Trophoblast cell (in vitro differentiated cells and primary cell): ENCODE data around the gene PRELID2.

Experiments used
- DNase-seq, 2 donors: peaks; one replicate each; pipeline ENCODE4 v3.0.0-alpha.2; 2016
- H2AFZ ChIP-seq: 2 replicates; pipeline ENCODE4 v1.6.1; 2013; ENCODE audit warnings: low read length, moderate library complexity, mild to moderate bottlenecking; ENCODE audit not compliant: insufficient read depth, poor library complexity
- H2AK5ac ChIP-seq: 2 replicates; pipeline ENCODE4 v1.6.1; 2013; ENCODE audit warnings: mild to moderate bottlenecking, low read length
- H2BK120ac ChIP-seq: 2 replicates; pipeline ENCODE4 v1.6.1; 2013; ENCODE audit warnings: low read length, mild to moderate bottlenecking, moderate library complexity; ENCODE audit not compliant: insufficient read depth, poor library complexity
- H2BK12ac ChIP-seq: 2 replicates; pipeline ENCODE4 v1.6.1; 2013; ENCODE audit warnings: mild to moderate bottlenecking, low read length, moderate library complexity
- H2BK5ac ChIP-seq: 2 replicates; pipeline ENCODE4 v1.6.1; 2013; ENCODE audit warnings: low read length, low read depth, moderate library complexity, mild to moderate bottlenecking; ENCODE audit not compliant: poor library complexity
- H3K14ac ChIP-seq: 2 replicates; pipeline ENCODE4 v1.6.1; 2013; ENCODE audit warnings: mild to moderate bottlenecking, low read length
- H3K18ac ChIP-seq: 2 replicates; pipeline ENCODE4 v1.6.1; 2013; ENCODE audit warnings: mild to moderate bottlenecking, low read length
- H3K23ac ChIP-seq: 2 replicates; pipeline ENCODE4 v1.6.1; 2013; ENCODE audit warnings: low read length
- H3K27ac ChIP-seq: 2 replicates; pipeline ENCODE4 v1.5.1; 2013; ENCODE audit warnings: low read depth, mild to moderate bottlenecking, inconsistent platforms, low read length, moderate library complexity
- H3K27me3 ChIP-seq: 2 replicates; pipeline ENCODE4 v1.6.1; 2013; ENCODE audit warnings: inconsistent platforms, mild to moderate bottlenecking, low read length, moderate library complexity; ENCODE audit not compliant: insufficient read depth
- H3K36me3 ChIP-seq, 2 experiments: 1 replicate in 1 of 2; 2 replicates in 1 of 2; pipeline ENCODE4 v1.6.1; 2013; ENCODE audit warnings: low read length in 2 of 2, mild to moderate bottlenecking in 2 of 2, moderate library complexity in 1 of 2; ENCODE audit not compliant: insufficient read depth in 2 of 2, control insufficient read depth in 1 of 2
- H3K4ac ChIP-seq: 2 replicates; pipeline ENCODE4 v1.6.1; 2013; ENCODE audit warnings: low read depth, mild to moderate bottlenecking, low read length, moderate library complexity
- H3K4me1 ChIP-seq, 2 experiments: 1 replicate in 1 of 2; 2 replicates in 1 of 2; pipeline ENCODE4 v1.6.1; 2013; ENCODE audit warnings: low read length in 2 of 2, mild to moderate bottlenecking in 2 of 2, moderate library complexity in 1 of 2; ENCODE audit not compliant: insufficient read depth in 2 of 2, control insufficient read depth in 1 of 2
- H3K4me2 ChIP-seq: 2 replicates; pipeline ENCODE4 v1.6.1; 2013; ENCODE audit warnings: inconsistent platforms, mild to moderate bottlenecking, low read length, moderate library complexity
- H3K4me3 ChIP-seq: 2 replicates; pipeline ENCODE4 v1.5.1; 2013; ENCODE audit warnings: mild to moderate bottlenecking, low read depth, low read length, inconsistent platforms
- H3K79me1 ChIP-seq: one replicate; pipeline ENCODE4 v1.6.1; 2013; ENCODE audit warnings: low read length
- H3K79me2 ChIP-seq: 2 replicates; pipeline ENCODE4 v1.6.1; 2013; ENCODE audit warnings: low read length, mild to moderate bottlenecking; ENCODE audit not compliant: control insufficient read depth, insufficient read depth, poor library complexity
- H3K9ac ChIP-seq: 2 replicates; pipeline ENCODE4 v1.6.1; 2013; ENCODE audit warnings: mild to moderate bottlenecking, low read length
- H3K9me3 ChIP-seq: 2 replicates; pipeline ENCODE4 v1.6.1; 2013; ENCODE audit warnings: low read depth, mild to moderate bottlenecking, control low read depth, inconsistent platforms, low read length; ENCODE audit not compliant: insufficient read depth
- H4K12ac ChIP-seq: 2 replicates; pipeline ENCODE4 v1.6.1; 2013; ENCODE audit warnings: low read depth, mild to moderate bottlenecking, low read length, moderate library complexity
- H4K8ac ChIP-seq: 2 replicates; pipeline ENCODE4 v1.6.1; 2013; ENCODE audit warnings: low read depth, mild to moderate bottlenecking, low read length, moderate library complexity
- H4K91ac ChIP-seq: one replicate; pipeline ENCODE4 v1.6.1; 2013; ENCODE audit warnings: low read depth, mild to moderate bottlenecking, low read length, moderate library complexity
- WGBS: extraction: QIAGEN DNeasy Blood & Tissue Kit; methylation state at CpG from one replicate; pipeline ENCODE4 v1.1.7; 2013; ENCODE audit warnings: missing lambda C conversion rate; ENCODE audit not compliant: insufficient read length, insufficient coverage; ENCODE audit errors: extremely low coverage; 5-methylcytosine and 5-hydroxymethylcytosine counted together

PRELID2 gene

DNA sequence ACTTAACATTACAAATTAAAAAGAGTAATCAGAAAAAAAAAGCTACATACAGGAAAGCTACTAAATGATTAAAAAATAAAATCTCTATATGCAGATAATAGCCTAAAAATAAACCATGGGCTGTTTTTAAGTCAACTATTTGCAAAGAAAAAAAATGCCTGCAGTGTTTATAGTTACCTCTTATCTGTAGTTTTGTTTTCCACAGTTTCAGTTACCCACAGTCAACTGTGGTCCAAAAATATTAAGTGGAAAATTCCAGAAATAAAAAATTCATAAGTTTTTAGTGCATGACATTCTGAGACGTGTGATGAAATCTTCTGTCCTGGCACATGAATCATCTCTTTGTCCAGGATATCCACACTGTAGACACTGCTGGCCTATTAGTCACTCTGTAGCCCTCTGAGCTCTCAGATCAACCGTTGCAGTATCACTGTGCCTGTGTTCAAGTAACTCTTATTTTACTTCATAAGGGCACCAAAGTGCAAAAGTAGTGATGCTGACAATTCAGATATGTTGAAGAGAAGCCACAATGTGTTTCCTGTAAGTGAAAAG is 59.2 kb downstream of the PRELID2 start:
- no peak overlapping the region for H3K18ac ChIP-seq
- no peak overlapping the region for H4K91ac ChIP-seq
- no peak overlapping the region for H3K9ac ChIP-seq
- H3K79me2 ChIP-seq, result no peaks in the 10 kb centered on the region
- H3K14ac ChIP-seq, result no peak overlapping the region
- H3K27ac ChIP-seq, result no peak overlapping the region
- no peak overlapping the region for H2BK5ac ChIP-seq
- no peaks in the 10 kb centered on the region for H3K4me1 ChIP-seq
- H3K79me1 ChIP-seq, result no peaks in the 10 kb centered on the region
- no peaks in the 10 kb centered on the region for H3K36me3 ChIP-seq
- H4K8ac ChIP-seq, result no peak overlapping the region
- H2AK5ac ChIP-seq, result no peak overlapping the region
- H3K4me3 ChIP-seq, result no peak overlapping the region
- H3K23ac ChIP-seq, result no peak overlapping the region
- H2BK120ac ChIP-seq, result no peak overlapping the region
- H2AFZ ChIP-seq, result no peak overlapping the region
- H3K4ac ChIP-seq, result no peak overlapping the region
- H3K9me3 ChIP-seq, result peaks cover 9% of the 10 kb centered on the region
- H3K27me3 ChIP-seq, result no peaks in the 10 kb centered on the region
- H2BK12ac ChIP-seq, result no peak overlapping the region
- H3K4me2 ChIP-seq, result no peak overlapping the region
- DNase-seq, result peak; percentile 69 to 88
- H4K12ac ChIP-seq, result no peak overlapping the region
- no CpG with 5 or more reads among the region's 2 CpGs for WGBS

DNA sequence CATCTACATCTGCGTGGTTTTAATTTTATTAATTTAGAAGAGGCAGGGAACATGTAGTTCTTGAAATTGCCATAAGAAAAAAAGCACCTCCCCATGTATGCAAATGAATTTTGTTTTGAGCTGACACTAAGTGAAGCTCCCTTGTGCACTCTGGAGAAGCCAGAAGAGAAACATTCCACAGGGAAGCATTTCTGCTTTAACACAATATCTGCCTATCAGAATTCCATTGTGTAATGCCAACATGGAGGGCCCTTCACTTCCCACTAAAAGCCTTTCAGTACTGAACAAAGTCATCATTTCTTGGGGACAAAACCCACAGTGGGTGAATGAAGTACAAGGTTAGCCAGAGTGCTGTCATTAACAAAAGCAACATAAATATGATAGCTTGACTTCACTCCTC is 59.7 kb downstream of the PRELID2 start:
- H3K9me3 ChIP-seq, result peaks cover 9% of the 10 kb centered on the region
- H2BK5ac ChIP-seq, result no peak overlapping the region
- no peaks in the 10 kb centered on the region for H3K36me3 ChIP-seq
- no CpG with 5 or more reads among the region's 1 CpG for WGBS
- no peaks in the 10 kb centered on the region for H3K4me1 ChIP-seq
- H4K12ac ChIP-seq, result no peak overlapping the region
- no peaks in the 10 kb centered on the region for H3K79me2 ChIP-seq
- H2AK5ac ChIP-seq, result no peak overlapping the region
- no peak overlapping the region for H4K8ac ChIP-seq
- H3K4ac ChIP-seq, result no peak overlapping the region
- no peak overlapping the region for H3K4me3 ChIP-seq
- no peaks in the 10 kb centered on the region for H3K79me1 ChIP-seq
- H2BK12ac ChIP-seq, result no peak overlapping the region
- H3K27ac ChIP-seq, result no peak overlapping the region
- no peak overlapping the region for H3K18ac ChIP-seq
- DNase-seq, result peak in 1 of 2 donors; percentile 55
- no peak overlapping the region for H2BK120ac ChIP-seq
- no peak overlapping the region for H2AFZ ChIP-seq
- H3K14ac ChIP-seq, result no peak overlapping the region
- no peak overlapping the region for H4K91ac ChIP-seq
- no peaks in the 10 kb centered on the region for H3K27me3 ChIP-seq
- H3K4me2 ChIP-seq, result no peak overlapping the region
- no peak overlapping the region for H3K23ac ChIP-seq
- H3K9ac ChIP-seq, result no peak overlapping the region

DNA sequence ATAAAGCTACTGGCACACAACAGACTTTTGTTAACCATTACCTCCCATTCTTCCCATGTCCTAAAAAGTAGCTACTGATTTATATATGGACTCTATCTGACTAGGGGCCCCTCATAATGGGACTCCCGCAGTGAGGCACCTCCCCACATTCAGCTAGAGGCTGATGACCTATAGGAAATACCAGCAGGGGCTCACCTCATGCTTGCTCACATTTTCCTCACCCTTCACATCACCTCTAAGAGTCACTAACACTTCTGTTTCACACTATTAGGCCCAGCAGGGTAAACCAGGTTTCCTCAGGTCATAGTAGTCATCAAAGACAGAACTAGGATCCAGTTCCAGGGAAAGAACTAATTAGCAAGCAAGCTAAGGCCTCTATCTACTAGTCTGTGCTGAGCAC is 60.7 kb downstream of the PRELID2 start:
- no peak overlapping the region for H3K4me2 ChIP-seq

DNA sequence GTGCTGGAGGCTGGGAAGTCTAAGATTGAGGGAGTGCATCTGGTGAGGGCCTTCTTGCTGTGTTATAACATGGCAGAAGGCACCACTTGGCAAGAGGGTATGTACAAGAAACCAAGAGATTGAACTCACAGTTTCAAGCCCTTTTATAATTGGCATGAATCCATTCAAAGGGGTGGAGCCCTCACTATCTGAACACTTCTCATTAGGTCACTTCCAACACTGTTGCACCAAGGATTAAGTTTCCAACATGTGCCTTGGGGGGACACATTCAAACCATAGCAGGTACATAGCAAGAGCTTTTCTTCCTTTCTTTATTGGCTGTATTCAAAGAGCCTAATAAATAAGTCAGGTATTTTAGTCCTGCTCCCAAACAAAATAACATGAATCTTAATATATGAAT is 62.7 kb downstream of the PRELID2 start:
- Histone ChIP-seq H3K36me3 (no peaks in the 10 kb centered on the region), H3K27ac (no peak overlapping the region), H3K79me1 (no peaks in the 10 kb centered on the region), H3K4me1 (no peaks in the 10 kb centered on the region), H3K79me2 (no peaks in the 10 kb centered on the region), H2BK120ac (no peak overlapping the region), H3K27me3 (no peaks in the 10 kb centered on the region), H3K18ac (no peak overlapping the region), H4K12ac (no peak overlapping the region), H4K8ac (no peak overlapping the region), H2AK5ac (no peak overlapping the region), H2AFZ (no peak overlapping the region), H3K4me3 (no peak overlapping the region), H3K23ac (no peak overlapping the region), H3K4ac (no peak overlapping the region), H3K9ac (no peak overlapping the region), H3K14ac (no peak overlapping the region), H3K9me3 (peaks cover 1% of the 10 kb centered on the region), H2BK12ac (no peak overlapping the region), H4K91ac (no peak overlapping the region), H3K4me2 (no peak overlapping the region), H2BK5ac (no peak overlapping the region)
- no peak for DNase-seq

More for the DNA sequence above, 60.7 kb downstream of the PRELID2 start:
- no peaks in the 10 kb centered on the region for H3K79me2 ChIP-seq
- H3K4ac ChIP-seq, result no peak overlapping the region
- no peak overlapping the region for H4K91ac ChIP-seq
- H3K18ac ChIP-seq, result no peak overlapping the region
- H3K23ac ChIP-seq, result no peak overlapping the region
- peaks cover 9% of the 10 kb centered on the region for H3K9me3 ChIP-seq
- no peak overlapping the region for H2BK5ac ChIP-seq
- no peaks in the 10 kb centered on the region for H3K27me3 ChIP-seq
- H3K4me3 ChIP-seq, result no peak overlapping the region
- no peaks in the 10 kb centered on the region for H3K4me1 ChIP-seq
- no CpG with 5 or more reads among the region's 1 CpG for WGBS
- no peak overlapping the region for H3K14ac ChIP-seq
- no peak overlapping the region for H4K8ac ChIP-seq
- H2AK5ac ChIP-seq, result no peak overlapping the region
- H2AFZ ChIP-seq, result no peak overlapping the region
- no peaks in the 10 kb centered on the region for H3K79me1 ChIP-seq
- H3K27ac ChIP-seq, result no peak overlapping the region
- no peak for DNase-seq
- no peaks in the 10 kb centered on the region for H3K36me3 ChIP-seq
- no peak overlapping the region for H2BK12ac ChIP-seq
- H3K9ac ChIP-seq, result no peak overlapping the region
- no peak overlapping the region for H4K12ac ChIP-seq
- H2BK120ac ChIP-seq, result no peak overlapping the region
